ENCODE data around the gene CXCR6. TPM values are rescaled to one million over a fixed set of nuclear protein-coding genes. Genes with fewer than 3 reads are reported as not detected.

Gene CXCR6
- polyA plus RNA-seq, 1 of the 3 experiments (the other 2 are of a cell fraction), result not detected

- POLR2A ChIA-PET, result interaction anchor here (2.5 kb wide), 1 partner anchor 8 kb away, joined by 7 read pairs; no protein-coding TSS in a partner anchor
- no peaks in the 10 kb centered on the region for H3F3A ChIP-seq (replicated peaks; ENCODE audit: insufficient read depth)
- no peak overlapping the region for H3K27ac ChIP-seq (ENCODE audit: low read depth in 2 of 2, low read length in 1 of 2)
- no peaks in the 10 kb centered on the region for H3K9me2 ChIP-seq
- no peak for TF ChIP-seq FOSL2 (IDR thresholded peaks at IDR 0.05; ENCODE audit: borderline replicate concordance, low read depth)
- TF ChIP-seq RAD21 (IDR thresholded peaks at IDR 0.05; ENCODE audit: low read length), result no peak
- no peak for TF ChIP-seq RFX5 (IDR thresholded peaks at IDR 0.05; ENCODE audit: low read length)
- TF ChIP-seq TCF12 (IDR thresholded peaks at IDR 0.05), result no peak
- no peak for TF ChIP-seq MAX (IDR thresholded peaks at IDR 0.05; ENCODE audit: low read depth)
- no peak for TF ChIP-seq EP300 (IDR thresholded peaks at IDR 0.05; ENCODE audit: borderline replicate concordance in 1 of 2, low read depth in 1 of 2, low read length in 1 of 2)
- no peak for TF ChIP-seq GATA2 (CRISPR knock-in tag; IDR thresholded peaks at IDR 0.05)
- TF ChIP-seq SMC3 (IDR thresholded peaks at IDR 0.05; ENCODE audit: low read depth, low read length), result no peak
- no peak for TF ChIP-seq USF2 (IDR thresholded peaks at IDR 0.05; ENCODE audit: borderline replicate concordance, low read depth, low read length)
- TF ChIP-seq ELF1 (IDR thresholded peaks at IDR 0.05), result no peak
- TF ChIP-seq FOXM1 (IDR thresholded peaks at IDR 0.05; ENCODE audit: low read depth), result no peak
- no peak for TF ChIP-seq CTCF (IDR thresholded peaks at IDR 0.05)
- no peak for TF ChIP-seq NFIC (IDR thresholded peaks at IDR 0.05; ENCODE audit: borderline replicate concordance)
- no peak for TF ChIP-seq TAF1 (IDR thresholded peaks at IDR 0.05; ENCODE audit: borderline replicate concordance, low read depth, low read length)
- no peak for DNase-seq
- no peaks in the 10 kb centered on the region for H3K9me3 ChIP-seq
- H3K9ac ChIP-seq, result no peak overlapping the region
- no peaks in the 10 kb centered on the region; a peak in 1 of 4 replicates for H3K4me1 ChIP-seq (ENCODE audit: control insufficient read depth in 1 of 2, insufficient read depth in 2 of 2, low read depth in 1 of 2, low read length in 1 of 2)
- no peak overlapping the region for H2AFZ ChIP-seq (ENCODE audit: low read depth)
- H4K20me1 ChIP-seq (ENCODE audit: insufficient read depth), result no peaks in the 10 kb centered on the region
- no peaks in the 10 kb centered on the region for H3K27me3 ChIP-seq (ENCODE audit: insufficient read depth)
- WGBS (ENCODE audit: low lambda C conversion rate), result 87% methylated on average over 6 of the region's 6 CpGs
- peaks cover 33 to 67% of the 10 kb centered on the region in 2 experiments for H3K36me3 ChIP-seq (replicated peaks in 1 of 2; ENCODE audit: control insufficient read depth in 1 of 2, insufficient read depth in 2 of 2, low read length in 1 of 2)
- H3K4me2 ChIP-seq, result no peak overlapping the region
- CTCF ChIA-PET, result interaction anchor here (1.6 to 13.6 kb wide), 3 partner anchors 147 to 423 kb away, joined by 3 to 280 read pairs (median 142); no protein-coding TSS in a partner anchor
- H3K79me2 ChIP-seq (ENCODE audit: insufficient read depth), result no peaks in the 10 kb centered on the region
- no peak overlapping the region for H3K4me3 ChIP-seq (ENCODE audit: low read depth in 2 of 2, low read length in 1 of 2)
These were observed 11.8 kb upstream of the CXCR6 start for GRCh38 chr3:45931496-45931895.

- no peak for DNase-seq
- Histone ChIP-seq H3K4me2 (no peak overlapping the region), H3K36me3 (replicated peaks in 1 of 2; ENCODE audit: control insufficient read depth in 1 of 2, insufficient read depth in 2 of 2, low read length in 1 of 2) (peaks cover 31 to 70% of the 10 kb centered on the region in 2 experiments), H2AFZ (ENCODE audit: low read depth) (no peak overlapping the region), H3K4me3 (ENCODE audit: low read depth in 2 of 2, low read length in 1 of 2) (no peak overlapping the region), H3K4me1 (ENCODE audit: control insufficient read depth in 1 of 2, insufficient read depth in 2 of 2, low read depth in 1 of 2, low read length in 1 of 2) (no peaks in the 10 kb centered on the region; a peak in 1 of 4 replicates), H3K79me2 (ENCODE audit: insufficient read depth) (no peaks in the 10 kb centered on the region), H4K20me1 (ENCODE audit: insufficient read depth) (no peaks in the 10 kb centered on the region), H3K9me2 (no peaks in the 10 kb centered on the region), H3K9ac (no peak overlapping the region), H3K27ac (ENCODE audit: low read depth in 2 of 2, low read length in 1 of 2) (no peak overlapping the region), H3K9me3 (no peaks in the 10 kb centered on the region), H3F3A (replicated peaks; ENCODE audit: insufficient read depth) (no peaks in the 10 kb centered on the region), H3K27me3 (ENCODE audit: insufficient read depth) (no peaks in the 10 kb centered on the region)
- POLR2A ChIA-PET, result no interaction called here
- TF ChIP-seq SMC3 (IDR thresholded peaks at IDR 0.05; ENCODE audit: low read depth, low read length) (no peak), SIN3A (IDR thresholded peaks at IDR 0.05; ENCODE audit: borderline replicate concordance, low read depth, low read length) (no peak), USF2 (IDR thresholded peaks at IDR 0.05; ENCODE audit: borderline replicate concordance, low read depth, low read length) (no peak), TAF1 (IDR thresholded peaks at IDR 0.05; ENCODE audit: borderline replicate concordance, low read depth, low read length) (no peak), ELF1 (IDR thresholded peaks at IDR 0.05) (no peak), FOXJ3 (CRISPR knock-in tag; IDR thresholded peaks at IDR 0.05) (no peak), JUND (IDR thresholded peaks at IDR 0.05) (no peak), RFX5 (IDR thresholded peaks at IDR 0.05; ENCODE audit: low read length) (no peak), EP300 (IDR thresholded peaks at IDR 0.05; ENCODE audit: borderline replicate concordance in 1 of 2, low read depth in 1 of 2, low read length in 1 of 2) (no peak), FOSL2 (IDR thresholded peaks at IDR 0.05; ENCODE audit: borderline replicate concordance, low read depth) (no peak), TCF12 (IDR thresholded peaks at IDR 0.05) (no peak), YY1 (IDR thresholded peaks at IDR 0.05; ENCODE audit: low read depth) (no peak), POLR2AphosphoS5 (IDR thresholded peaks at IDR 0.05; ENCODE audit: low read depth, low read length) (no peak)
- 88% methylated on average over 4 of the region's 4 CpGs for WGBS (ENCODE audit: low lambda C conversion rate)
- CTCF ChIA-PET, result interaction anchor here (1.6 to 13.6 kb wide), 3 partner anchors 146 to 424 kb away, joined by 3 to 280 read pairs (median 142); no protein-coding TSS in a partner anchor
These were observed 11.2 kb upstream of the CXCR6 start for GRCh38 chr3:45932112-45932511.

Data from SK-N-SH (cell line).